Activated T-cell treated with anti-CD3 and anti-CD28 coated beads for 1 hour (primary cell): Measurements from ENCODE around the gene UBE2L6.

Experiments
- DNase-seq: peaks from one replicate; pipeline ENCODE4 v3.0.0-alpha.2; 2020; ENCODE audit warnings: low read depth

Gene UBE2L6

GRCh38 chr11:57567515-57568329, at the start of gene UBE2L6:
TSS of gene UBE2L6 (minus strand) at chr11:57567672. CDS start at chr11:57567611, 61 bp downstream.
- DNase-seq = peak; percentile 46

GRCh38 chr11:57616595-57616994, 49.1 kb upstream of the UBE2L6 start:
- no peak for DNase-seq

GRCh38 chr11:57615308-57615707, 47.8 kb upstream of the UBE2L6 start:
- no peak for DNase-seq

- DNase-seq = no peak
These were observed 46.8 kb upstream of the UBE2L6 start for GRCh38 chr11:57614234-57614772.

GRCh38 chr11:57610170-57610569, 42.7 kb upstream of the UBE2L6 start:
- no peak for DNase-seq

- no peak for DNase-seq
These were observed 37.6 kb upstream of the UBE2L6 start for GRCh38 chr11:57605028-57605420.

- DNase-seq = no peak
These were observed 37.0 kb upstream of the UBE2L6 start for GRCh38 chr11:57604296-57605027.

GRCh38 chr11:57601297-57601696, 33.8 kb upstream of the UBE2L6 start:
- no peak for DNase-seq

- DNase-seq = no peak
These were observed 31.9 kb upstream of the UBE2L6 start for GRCh38 chr11:57599381-57599780.

- DNase-seq = no peak
These were observed 31.3 kb upstream of the UBE2L6 start for GRCh38 chr11:57598831-57599155.

GRCh38 chr11:57597916-57598830, 30.7 kb upstream of the UBE2L6 start:
- no peak for DNase-seq

GRCh38 chr11:57597461-57597915, 30.0 kb upstream of the UBE2L6 start, which contains the start of gene SERPING1:
TSS of gene SERPING1 (plus strand) at chr11:57597685. CDS start at chr11:57598271, 586 bp downstream.
- no peak for DNase-seq

GRCh38 chr11:57596266-57596885, 28.9 kb upstream of the UBE2L6 start:
- no peak for DNase-seq

GRCh38 chr11:57588046-57588710, 20.7 kb upstream of the UBE2L6 start:
- DNase-seq = no peak

- no peak for DNase-seq
These were observed 19.3 kb upstream of the UBE2L6 start for GRCh38 chr11:57586711-57587245.

- no peak for DNase-seq
These were observed 17.8 kb upstream of the UBE2L6 start for GRCh38 chr11:57585301-57585700.

GRCh38 chr11:57584341-57584740, 16.9 kb upstream of the UBE2L6 start:
- no peak for DNase-seq

- DNase-seq = no peak
These were observed 6.6 kb upstream of the UBE2L6 start for GRCh38 chr11:57574061-57574460.

GRCh38 chr11:57571606-57572005, 4.1 kb upstream of the UBE2L6 start:
- no peak for DNase-seq

- peak; percentile 88 for DNase-seq
These were observed 876 bp upstream of the UBE2L6 start for GRCh38 chr11:57568330-57568766.
